GM19463 (cell line): ENCODE measurements around the gene PANX1.
A peak's percentile ranks its signal among the peaks of the same experiment; 100 is the strongest.

Experiments
- ATAC-seq: cut with Tn5 transposase; IDR thresholded peaks from one replicate; pipeline ENCODE4 v1.9.1; 2021; ENCODE audit warnings: mild to moderate bottlenecking, moderate library complexity; ENCODE audit not compliant: unreplicated experiment

PANX1 gene

GRCh38 chr11:94183251-94183885, 54.7 kb downstream of the PANX1 start:
- peak; percentile 8 for ATAC-seq

- ATAC-seq, result peak; percentile 54
Observed at GRCh38 chr11:94183886-94184264, 55.2 kb downstream of the PANX1 start.

- ATAC-seq, result no peak
Observed at GRCh38 chr11:94184362-94184761, 55.7 kb downstream of the PANX1 start.

GRCh38 chr11:94184846-94185245, 56.2 kb downstream of the PANX1 start:
- ATAC-seq, result no peak

GRCh38 chr11:94185416-94186084, 56.9 kb downstream of the PANX1 start:
- no peak for ATAC-seq

- no peak for ATAC-seq
Observed at GRCh38 chr11:94186342-94187203, 57.9 kb downstream of the PANX1 start.

- no peak for ATAC-seq
Observed at GRCh38 chr11:94193288-94193687, 64.6 kb downstream of the PANX1 start.

GRCh38 chr11:94194712-94195111, 66.1 kb downstream of the PANX1 start:
- ATAC-seq, result no peak

GRCh38 chr11:94196363-94196762, 67.7 kb downstream of the PANX1 start:
- ATAC-seq, result no peak

- no peak for ATAC-seq
Observed at GRCh38 chr11:94198718-94199117, 70.1 kb downstream of the PANX1 start.

- no peak for ATAC-seq
Observed at GRCh38 chr11:94199136-94200130, 70.8 kb downstream of the PANX1 start.

- ATAC-seq, result no peak
Observed at GRCh38 chr11:94201004-94201465, 72.4 kb downstream of the PANX1 start.

GRCh38 chr11:94203070-94203469, 74.4 kb downstream of the PANX1 start:
- ATAC-seq, result no peak

- ATAC-seq, result no peak
Observed at GRCh38 chr11:94211261-94211830, 82.7 kb downstream of the PANX1 start.

- no peak for ATAC-seq
Observed at GRCh38 chr11:94212898-94213297, 84.3 kb downstream of the PANX1 start.

- no peak for ATAC-seq
Observed at GRCh38 chr11:94217705-94218104, 89.1 kb downstream of the PANX1 start.

- ATAC-seq, result no peak
Observed at GRCh38 chr11:94218372-94218771, 89.7 kb downstream of the PANX1 start.

- ATAC-seq, result no peak
Observed at GRCh38 chr11:94219771-94220170, 91.1 kb downstream of the PANX1 start.

GRCh38 chr11:94224078-94224477, 95.4 kb downstream of the PANX1 start:
- no peak for ATAC-seq
